B cell (primary cell): ENCODE measurements around the gene SEMA3F.

Experiments used
- EZH2 ChIP-seq: IDR thresholded peaks from 2 replicates; pipeline ENCODE4 v1.6.1; 2012; ENCODE audit warnings: borderline replicate concordance, low read depth, mild to moderate bottlenecking, moderate library complexity, low read length; ENCODE audit not compliant: insufficient read depth, poor library complexity, severe bottlenecking
- TF ChIP-seq, protein P1 (sequence below): fragments of 200-600 bp; IDR thresholded peaks from one replicate; pipeline ENCODE4 v1.8.0; 2022; ENCODE audit warnings: antibody characterized with exemption, mild to moderate bottlenecking

DNA sequence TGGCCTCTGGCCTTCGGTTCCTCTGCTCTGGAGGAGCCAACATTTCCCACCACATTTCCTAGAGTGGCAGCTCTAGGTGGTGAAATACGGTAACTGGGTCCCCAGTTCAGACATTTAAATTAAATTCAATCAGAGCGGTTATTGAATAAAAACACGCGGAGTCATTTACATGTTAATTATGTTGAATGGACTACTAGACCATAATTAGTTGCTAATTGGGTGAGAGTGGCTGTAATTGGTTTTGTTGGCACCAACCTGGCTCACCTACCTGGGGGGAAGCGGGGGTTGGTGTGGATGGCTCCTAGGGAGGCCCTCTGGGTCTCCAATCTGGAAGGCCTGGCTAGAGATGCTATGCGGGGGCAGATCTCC is 12.7 kb downstream of the SEMA3F start:
- TF ChIP-seq, protein P1, sequence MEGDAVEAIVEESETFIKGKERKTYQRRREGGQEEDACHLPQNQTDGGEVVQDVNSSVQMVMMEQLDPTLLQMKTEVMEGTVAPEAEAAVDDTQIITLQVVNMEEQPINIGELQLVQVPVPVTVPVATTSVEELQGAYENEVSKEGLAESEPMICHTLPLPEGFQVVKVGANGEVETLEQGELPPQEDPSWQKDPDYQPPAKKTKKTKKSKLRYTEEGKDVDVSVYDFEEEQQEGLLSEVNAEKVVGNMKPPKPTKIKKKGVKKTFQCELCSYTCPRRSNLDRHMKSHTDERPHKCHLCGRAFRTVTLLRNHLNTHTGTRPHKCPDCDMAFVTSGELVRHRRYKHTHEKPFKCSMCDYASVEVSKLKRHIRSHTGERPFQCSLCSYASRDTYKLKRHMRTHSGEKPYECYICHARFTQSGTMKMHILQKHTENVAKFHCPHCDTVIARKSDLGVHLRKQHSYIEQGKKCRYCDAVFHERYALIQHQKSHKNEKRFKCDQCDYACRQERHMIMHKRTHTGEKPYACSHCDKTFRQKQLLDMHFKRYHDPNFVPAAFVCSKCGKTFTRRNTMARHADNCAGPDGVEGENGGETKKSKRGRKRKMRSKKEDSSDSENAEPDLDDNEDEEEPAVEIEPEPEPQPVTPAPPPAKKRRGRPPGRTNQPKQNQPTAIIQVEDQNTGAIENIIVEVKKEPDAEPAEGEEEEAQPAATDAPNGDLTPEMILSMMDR, result no peak
- no peak for TF ChIP-seq EZH2
